Measurements from ENCODE around the gene SETBP1.

SETBP1 gene

GRCh38 chr18:45049578-45050319, 369.1 kb downstream of the SETBP1 start:
- H3K9me2 ChIP-seq (ENCODE audit: low read depth, low read length), result no peaks in the 10 kb centered on the region
- no peaks in the 10 kb centered on the region for H4K20me1 ChIP-seq (ENCODE audit: insufficient read depth, low read length)
- TF ChIP-seq EZH2 (IDR thresholded peaks at IDR 0.05; ENCODE audit: borderline replicate concordance, low read length) (no peak), CTCF (IDR thresholded peaks at IDR 0.05; ENCODE audit: low read length) (no peak)
- no peak overlapping the region for H3K4me3 ChIP-seq (ENCODE audit: low read depth, low read length, poor library complexity, severe bottlenecking)
- no peaks in the 10 kb centered on the region for H3K4me1 ChIP-seq (ENCODE audit: insufficient read depth, low read length, severe bottlenecking)
- no peak overlapping the region for H3K4me2 ChIP-seq (ENCODE audit: low read length)
- H2AFZ ChIP-seq (ENCODE audit: low read length), result no peak overlapping the region
- H3K9ac ChIP-seq (ENCODE audit: low read length), result no peak overlapping the region
- H3K79me2 ChIP-seq (ENCODE audit: insufficient read depth, low read length), result no peaks in the 10 kb centered on the region
- H3K27me3 ChIP-seq (ENCODE audit: insufficient read depth, low read length), result no peaks in the 10 kb centered on the region
- H3K9me3 ChIP-seq (ENCODE audit: low read length), result no peaks in the 10 kb centered on the region
- H3F3A ChIP-seq (ENCODE audit: insufficient read depth, low read length), result no peaks in the 10 kb centered on the region
- no peak overlapping the region for H3K27ac ChIP-seq (ENCODE audit: low read depth, low read length, poor library complexity, severe bottlenecking)
- no peaks in the 10 kb centered on the region for H3K36me3 ChIP-seq (ENCODE audit: insufficient read depth, low read length)

- Histone ChIP-seq H3K79me2 (ENCODE audit: insufficient read depth, low read length) (no peaks in the 10 kb centered on the region), H4K20me1 (ENCODE audit: insufficient read depth, low read length) (no peaks in the 10 kb centered on the region), H3K9me2 (ENCODE audit: low read depth, low read length) (no peaks in the 10 kb centered on the region), H3K4me3 (ENCODE audit: low read depth, low read length, poor library complexity, severe bottlenecking) (no peak overlapping the region), H3K4me2 (ENCODE audit: low read length) (no peak overlapping the region), H3K27me3 (ENCODE audit: insufficient read depth, low read length) (no peaks in the 10 kb centered on the region), H3K27ac (ENCODE audit: low read depth, low read length, poor library complexity, severe bottlenecking) (no peak overlapping the region), H3K9me3 (ENCODE audit: low read length) (no peaks in the 10 kb centered on the region), H3K9ac (ENCODE audit: low read length) (no peak overlapping the region), H2AFZ (ENCODE audit: low read length) (no peak overlapping the region), H3K4me1 (ENCODE audit: insufficient read depth, low read length, severe bottlenecking) (no peaks in the 10 kb centered on the region), H3K36me3 (ENCODE audit: insufficient read depth, low read length) (no peaks in the 10 kb centered on the region), H3F3A (ENCODE audit: insufficient read depth, low read length) (no peaks in the 10 kb centered on the region)
- TF ChIP-seq CTCF (IDR thresholded peaks at IDR 0.05; ENCODE audit: low read length) (no peak), EZH2 (IDR thresholded peaks at IDR 0.05; ENCODE audit: borderline replicate concordance, low read length) (no peak)
These were observed 370.3 kb downstream of the SETBP1 start for GRCh38 chr18:45050712-45051601.

GRCh38 chr18:45054636-45055035, 373.9 kb downstream of the SETBP1 start:
- Histone ChIP-seq H3K4me2 (ENCODE audit: low read length) (no peak overlapping the region), H3K4me3 (ENCODE audit: low read depth, low read length, poor library complexity, severe bottlenecking) (no peak overlapping the region), H3K9me3 (ENCODE audit: low read length) (no peaks in the 10 kb centered on the region), H3K79me2 (ENCODE audit: insufficient read depth, low read length) (no peaks in the 10 kb centered on the region), H3F3A (ENCODE audit: insufficient read depth, low read length) (no peaks in the 10 kb centered on the region), H3K36me3 (ENCODE audit: insufficient read depth, low read length) (no peaks in the 10 kb centered on the region), H4K20me1 (ENCODE audit: insufficient read depth, low read length) (no peaks in the 10 kb centered on the region), H3K9ac (ENCODE audit: low read length) (no peak overlapping the region), H3K27me3 (ENCODE audit: insufficient read depth, low read length) (no peaks in the 10 kb centered on the region), H3K4me1 (ENCODE audit: insufficient read depth, low read length, severe bottlenecking) (no peaks in the 10 kb centered on the region), H3K9me2 (ENCODE audit: low read depth, low read length) (no peaks in the 10 kb centered on the region), H3K27ac (ENCODE audit: low read depth, low read length, poor library complexity, severe bottlenecking) (no peak overlapping the region), H2AFZ (ENCODE audit: low read length) (no peak overlapping the region)
- TF ChIP-seq EZH2 (IDR thresholded peaks at IDR 0.05; ENCODE audit: borderline replicate concordance, low read length), result no peak
- TF ChIP-seq CTCF (IDR thresholded peaks at IDR 0.05; ENCODE audit: low read length), result no peak
